HepG2 (cell line): Measurements from ENCODE around the gene UQCRC2. TPM values are rescaled to one million over a fixed set of nuclear protein-coding genes. Genes with fewer than 3 reads are reported as not detected.

Experiments
- ATAD3A ChIP-seq: sonication (generic); formaldehyde crosslinking; IDR thresholded peaks from 2 replicates; pipeline ENCODE4 v1.4.0; 2020; ENCODE audit warnings: missing genetic modification reagents
- CAMTA2 ChIP-seq: sonication (generic); formaldehyde crosslinking; IDR thresholded peaks from 2 replicates; pipeline ENCODE4 v1.4.0; 2020; ENCODE audit warnings: mild to moderate bottlenecking, missing genetic modification reagents, borderline replicate concordance
- FOSL1 ChIP-seq: sonication (generic); formaldehyde crosslinking; IDR thresholded peaks from 2 replicates; pipeline ENCODE4 v1.9.0; 2021; ENCODE audit warnings: missing genetic modification reagents, borderline replicate concordance
- FOXA1 ChIP-seq, 2 experiments: fragments of 450-650 bp in 1 of 2; sonication (generic) in 1 of 2; formaldehyde crosslinking in 1 of 2; IDR thresholded peaks; 2 replicates each; pipeline versions ENCODE4 v1.4.0 to v1.6.1; 2016 to 2020; ENCODE audit warnings: missing genetic modification reagents in 1 of 2
- HOXA7 ChIP-seq: sonication (generic); formaldehyde crosslinking; IDR thresholded peaks from 2 replicates; pipeline ENCODE4 v1.8.1; 2022; ENCODE audit warnings: mild to moderate bottlenecking, missing genetic modification reagents, moderate library complexity
- IRX3 ChIP-seq: sonication (generic); formaldehyde crosslinking; IDR thresholded peaks from 2 replicates; pipeline ENCODE4 v1.8.1; 2023; ENCODE audit warnings: mild to moderate bottlenecking, low read depth, missing genetic modification reagents, borderline replicate concordance
- NFIB ChIP-seq: sonication (generic); formaldehyde crosslinking; IDR thresholded peaks from 2 replicates; pipeline ENCODE4 v1.9.0; 2021; ENCODE audit warnings: missing genetic modification reagents, mild to moderate bottlenecking, borderline replicate concordance
- PPARG ChIP-seq: conservative IDR thresholded peaks from 2 replicates; pipeline ENCODE4 v1.6.1; 2016; ENCODE audit warnings: missing biosample characterization, missing genetic modification reagents
- SIN3A ChIP-seq: IDR thresholded peaks from 2 replicates; pipeline ENCODE4 v1.6.1; 2011; ENCODE audit warnings: low read depth, mild to moderate bottlenecking, control low read depth, low read length, borderline replicate concordance
- U2AF2 ChIP-seq: fragments of 200-400 bp; formaldehyde crosslinking; IDR thresholded peaks from 2 replicates; pipeline ENCODE4 v1.6.1; 2017; ENCODE audit warnings: low read depth, mild to moderate bottlenecking, low read length
- ZNF3 ChIP-seq: IDR thresholded peaks from 2 replicates; pipeline ENCODE4 v1.7.0; 2017; ENCODE audit warnings: inconsistent platforms
- ZNF446 ChIP-seq: sonication (generic); formaldehyde crosslinking; IDR thresholded peaks from 2 replicates; pipeline ENCODE4 v1.5.0; 2020; ENCODE audit warnings: mild to moderate bottlenecking, missing genetic modification reagents
- ZNF672 ChIP-seq: sonication (generic); formaldehyde crosslinking; IDR thresholded peaks from 2 replicates; pipeline ENCODE4 v1.8.1; 2022; ENCODE audit warnings: missing genetic modification reagents
- polyA plus RNA-seq, 8 experiments: library from polyadenylated mRNA; depleted of rRNA in 3 of 8; stranded (reverse) in 7 of 8; unstranded in 1 of 8; fragments of >200 nt; fragmentation: Illumina TruSeq in 4 of 8; extraction: Trizol in 4 of 8; gene quantifications; 2 replicates each; pipeline versions ENCODE4 v1.2.1 to v1.2.3, GENCODE V29; 2011 to 2016; ENCODE audit warnings: low read depth in 4 of 8, missing spikeins in 1 of 8, mixed read lengths in 1 of 8; ENCODE audit not compliant: insufficient read depth in 1 of 8
- total RNA-seq, 5 experiments: library from RNA; depleted of rRNA; stranded (reverse); fragments of >200 nt; fragmentation: Illumina TruSeq; extraction: Trizol; gene quantifications; 2 replicates each; pipeline ENCODE4 v1.2.3, GENCODE V29; 2016; ENCODE audit warnings: low read depth in 1 of 5
- TF ChIP-seq, protein P1 (sequence below): sonication (generic); formaldehyde crosslinking; IDR thresholded peaks from 2 replicates; pipeline ENCODE4 v1.5.1; 2020; ENCODE audit warnings: missing genetic modification reagents, mild to moderate bottlenecking, borderline replicate concordance
- TF ChIP-seq, protein P2 (sequence below): sonication (generic); formaldehyde crosslinking; IDR thresholded peaks from 2 replicates; pipeline ENCODE4 v1.8.0; 2022; ENCODE audit warnings: mild to moderate bottlenecking, missing genetic modification reagents
- TF ChIP-seq, protein P3 (sequence below): sonication (generic); formaldehyde crosslinking; IDR thresholded peaks from 2 replicates; pipeline ENCODE4 v1.5.1; 2020; ENCODE audit warnings: mild to moderate bottlenecking, missing genetic modification reagents, moderate library complexity
- TF ChIP-seq, protein P4 (sequence below): sonication (generic); formaldehyde crosslinking; conservative IDR thresholded peaks from 2 replicates; pipeline ENCODE4 v1.4.0; 2020; ENCODE audit warnings: missing genetic modification reagents
- TF ChIP-seq, protein P5 (sequence below): sonication (generic); formaldehyde crosslinking; IDR thresholded peaks from 2 replicates; pipeline ENCODE4 v1.5.0; 2020; ENCODE audit warnings: missing genetic modification reagents

The UQCRC2 gene
- total and polyA plus RNA-seq, 2 of the 13 experiments (the other 11 are each of a cell fraction or from before 2014, with no cell fraction given), result 442 to 536 TPM

DNA sequence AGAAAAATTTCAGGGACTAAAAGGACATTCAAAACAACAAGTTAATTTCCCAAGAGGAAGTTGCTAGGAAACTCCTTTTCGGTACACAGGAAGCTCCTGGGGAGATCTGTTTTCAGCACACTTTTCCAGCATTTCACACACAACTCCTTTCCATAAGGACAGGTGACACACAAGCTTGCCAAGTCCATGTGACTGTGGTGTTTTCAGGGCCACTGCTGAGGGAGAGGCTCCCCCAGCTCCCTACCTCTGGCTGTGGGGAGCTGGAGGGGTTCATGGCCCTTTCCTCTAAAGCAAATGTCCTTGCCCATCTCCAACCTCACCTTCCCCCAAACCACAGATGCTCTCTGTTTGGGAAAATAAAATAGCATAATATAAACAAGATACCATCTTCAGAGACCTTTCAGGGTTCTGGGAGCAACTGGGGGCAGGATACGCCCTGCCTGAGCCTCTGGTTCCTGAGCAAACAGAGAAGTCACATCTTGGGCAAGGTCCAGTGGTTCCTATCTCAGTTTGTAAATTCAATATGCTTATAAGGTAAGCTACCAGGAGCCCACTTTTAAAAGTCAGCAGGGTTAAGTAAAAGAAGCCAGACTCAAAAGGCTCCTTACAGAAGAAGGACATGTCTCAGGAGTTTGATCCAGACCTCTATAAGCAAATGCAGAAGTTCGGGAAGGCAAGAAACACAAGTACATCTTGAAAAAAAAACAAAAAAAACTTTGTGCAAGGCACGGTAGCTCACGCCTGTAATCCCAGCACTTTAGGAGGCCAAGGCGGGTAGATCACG, 44.7 kb downstream of the UQCRC2 start (continued):
- TF ChIP-seq, protein P1, sequence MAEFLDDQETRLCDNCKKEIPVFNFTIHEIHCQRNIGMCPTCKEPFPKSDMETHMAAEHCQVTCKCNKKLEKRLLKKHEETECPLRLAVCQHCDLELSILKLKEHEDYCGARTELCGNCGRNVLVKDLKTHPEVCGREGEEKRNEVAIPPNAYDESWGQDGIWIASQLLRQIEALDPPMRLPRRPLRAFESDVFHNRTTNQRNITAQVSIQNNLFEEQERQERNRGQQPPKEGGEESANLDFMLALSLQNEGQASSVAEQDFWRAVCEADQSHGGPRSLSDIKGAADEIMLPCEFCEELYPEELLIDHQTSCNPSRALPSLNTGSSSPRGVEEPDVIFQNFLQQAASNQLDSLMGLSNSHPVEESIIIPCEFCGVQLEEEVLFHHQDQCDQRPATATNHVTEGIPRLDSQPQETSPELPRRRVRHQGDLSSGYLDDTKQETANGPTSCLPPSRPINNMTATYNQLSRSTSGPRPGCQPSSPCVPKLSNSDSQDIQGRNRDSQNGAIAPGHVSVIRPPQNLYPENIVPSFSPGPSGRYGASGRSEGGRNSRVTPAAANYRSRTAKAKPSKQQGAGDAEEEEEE (CRISPR knock-in tag), result no peak
- no peak for TF ChIP-seq ZNF672 (CRISPR knock-in tag)
- TF ChIP-seq, protein P2, sequence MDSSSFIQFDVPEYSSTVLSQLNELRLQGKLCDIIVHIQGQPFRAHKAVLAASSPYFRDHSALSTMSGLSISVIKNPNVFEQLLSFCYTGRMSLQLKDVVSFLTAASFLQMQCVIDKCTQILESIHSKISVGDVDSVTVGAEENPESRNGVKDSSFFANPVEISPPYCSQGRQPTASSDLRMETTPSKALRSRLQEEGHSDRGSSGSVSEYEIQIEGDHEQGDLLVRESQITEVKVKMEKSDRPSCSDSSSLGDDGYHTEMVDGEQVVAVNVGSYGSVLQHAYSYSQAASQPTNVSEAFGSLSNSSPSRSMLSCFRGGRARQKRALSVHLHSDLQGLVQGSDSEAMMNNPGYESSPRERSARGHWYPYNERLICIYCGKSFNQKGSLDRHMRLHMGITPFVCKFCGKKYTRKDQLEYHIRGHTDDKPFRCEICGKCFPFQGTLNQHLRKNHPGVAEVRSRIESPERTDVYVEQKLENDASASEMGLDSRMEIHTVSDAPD (CRISPR knock-in tag), result no peak
- TF ChIP-seq SIN3A, result 0 out of 2 replicates have a peak, but pooled peaks have one; percentile 22
- TF ChIP-seq, protein P3, sequence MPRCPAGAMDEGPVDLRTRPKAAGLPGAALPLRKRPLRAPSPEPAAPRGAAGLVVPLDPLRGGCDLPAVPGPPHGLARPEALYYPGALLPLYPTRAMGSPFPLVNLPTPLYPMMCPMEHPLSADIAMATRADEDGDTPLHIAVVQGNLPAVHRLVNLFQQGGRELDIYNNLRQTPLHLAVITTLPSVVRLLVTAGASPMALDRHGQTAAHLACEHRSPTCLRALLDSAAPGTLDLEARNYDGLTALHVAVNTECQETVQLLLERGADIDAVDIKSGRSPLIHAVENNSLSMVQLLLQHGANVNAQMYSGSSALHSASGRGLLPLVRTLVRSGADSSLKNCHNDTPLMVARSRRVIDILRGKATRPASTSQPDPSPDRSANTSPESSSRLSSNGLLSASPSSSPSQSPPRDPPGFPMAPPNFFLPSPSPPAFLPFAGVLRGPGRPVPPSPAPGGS (CRISPR knock-in tag), result 0 out of 2 replicates have a peak, but pooled peaks have one; percentile 55
- no peak for TF ChIP-seq FOXA1 (IDR thresholded peaks at IDR 0.05)
- 0 out of 2 replicates have a peak, but pooled peaks have one; percentile 12 for TF ChIP-seq FOXA1 (CRISPR knock-in tag; IDR thresholded peaks at IDR 0.05)
- no peak for TF ChIP-seq U2AF2
- no peak for TF ChIP-seq ZNF3
- no peak for TF ChIP-seq IRX3 (CRISPR knock-in tag)
- TF ChIP-seq ZNF446 (CRISPR knock-in tag), result no peak
- no peak for TF ChIP-seq ATAD3A (CRISPR knock-in tag)
- TF ChIP-seq, protein P4, sequence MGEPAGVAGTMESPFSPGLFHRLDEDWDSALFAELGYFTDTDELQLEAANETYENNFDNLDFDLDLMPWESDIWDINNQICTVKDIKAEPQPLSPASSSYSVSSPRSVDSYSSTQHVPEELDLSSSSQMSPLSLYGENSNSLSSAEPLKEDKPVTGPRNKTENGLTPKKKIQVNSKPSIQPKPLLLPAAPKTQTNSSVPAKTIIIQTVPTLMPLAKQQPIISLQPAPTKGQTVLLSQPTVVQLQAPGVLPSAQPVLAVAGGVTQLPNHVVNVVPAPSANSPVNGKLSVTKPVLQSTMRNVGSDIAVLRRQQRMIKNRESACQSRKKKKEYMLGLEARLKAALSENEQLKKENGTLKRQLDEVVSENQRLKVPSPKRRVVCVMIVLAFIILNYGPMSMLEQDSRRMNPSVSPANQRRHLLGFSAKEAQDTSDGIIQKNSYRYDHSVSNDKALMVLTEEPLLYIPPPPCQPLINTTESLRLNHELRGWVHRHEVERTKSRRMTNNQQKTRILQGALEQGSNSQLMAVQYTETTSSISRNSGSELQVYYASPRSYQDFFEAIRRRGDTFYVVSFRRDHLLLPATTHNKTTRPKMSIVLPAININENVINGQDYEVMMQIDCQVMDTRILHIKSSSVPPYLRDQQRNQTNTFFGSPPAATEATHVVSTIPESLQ (CRISPR knock-in tag), result no peak
- TF ChIP-seq CAMTA2, result peak; percentile 83; the same call in 1 of the 2 replicates
- TF ChIP-seq PPARG, result no peak
- TF ChIP-seq FOSL1 (CRISPR knock-in tag), result no peak
- no peak for TF ChIP-seq NFIB (CRISPR knock-in tag)
- no peak for TF ChIP-seq HOXA7 (CRISPR knock-in tag)
- TF ChIP-seq, protein P5, sequence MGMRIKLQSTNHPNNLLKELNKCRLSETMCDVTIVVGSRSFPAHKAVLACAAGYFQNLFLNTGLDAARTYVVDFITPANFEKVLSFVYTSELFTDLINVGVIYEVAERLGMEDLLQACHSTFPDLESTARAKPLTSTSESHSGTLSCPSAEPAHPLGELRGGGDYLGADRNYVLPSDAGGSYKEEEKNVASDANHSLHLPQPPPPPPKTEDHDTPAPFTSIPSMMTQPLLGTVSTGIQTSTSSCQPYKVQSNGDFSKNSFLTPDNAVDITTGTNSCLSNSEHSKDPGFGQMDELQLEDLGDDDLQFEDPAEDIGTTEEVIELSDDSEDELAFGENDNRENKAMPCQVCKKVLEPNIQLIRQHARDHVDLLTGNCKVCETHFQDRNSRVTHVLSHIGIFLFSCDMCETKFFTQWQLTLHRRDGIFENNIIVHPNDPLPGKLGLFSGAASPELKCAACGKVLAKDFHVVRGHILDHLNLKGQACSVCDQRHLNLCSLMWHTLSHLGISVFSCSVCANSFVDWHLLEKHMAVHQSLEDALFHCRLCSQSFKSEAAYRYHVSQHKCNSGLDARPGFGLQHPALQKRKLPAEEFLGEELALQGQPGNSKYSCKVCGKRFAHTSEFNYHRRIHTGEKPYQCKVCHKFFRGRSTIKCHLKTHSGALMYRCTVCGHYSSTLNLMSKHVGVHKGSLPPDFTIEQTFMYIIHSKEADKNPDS (CRISPR knock-in tag), result no peak
